ENCODE data around the gene HSPB8. TPM values are rescaled to one million over a fixed set of nuclear protein-coding genes. Genes with fewer than 3 reads are reported as not detected.
"Not testable (repeated sequence)": the region's sequence is repeated elsewhere in the genome, so short reads cannot be mapped to it uniquely, and the experiment has no call there.

Gene HSPB8
- polyA plus RNA-seq, 1 donor = 269 TPM

GRCh38 chr12:119206348-119207062 is 27.8 kb downstream of the HSPB8 start:
- DNase-seq (ENCODE audit: low read depth) = no peak

GRCh38 chr12:119207063-119207560 is 28.4 kb downstream of the HSPB8 start:
- DNase-seq (ENCODE audit: low read depth) = no peak

- DNase-seq (ENCODE audit: low read depth) = no peak
Measured at GRCh38 chr12:119208626-119209061, 29.9 kb downstream of the HSPB8 start.

- DNase-seq (ENCODE audit: low read depth) = no peak
Measured at GRCh38 chr12:119211884-119212283, 33.2 kb downstream of the HSPB8 start.

GRCh38 chr12:119216084-119216483 is 37.4 kb downstream of the HSPB8 start:
- DNase-seq (ENCODE audit: low read depth) = no peak

GRCh38 chr12:119218875-119219274 is 40.1 kb downstream of the HSPB8 start:
- not testable (repeated sequence) for DNase-seq (ENCODE audit: low read depth)

- no peak for DNase-seq (ENCODE audit: low read depth)
Measured at GRCh38 chr12:119222222-119222951, 43.7 kb downstream of the HSPB8 start.

GRCh38 chr12:119225454-119225853 is 46.7 kb downstream of the HSPB8 start:
- no peak for DNase-seq (ENCODE audit: low read depth)

- DNase-seq (ENCODE audit: low read depth) = no peak
Measured at GRCh38 chr12:119227292-119227691, 48.6 kb downstream of the HSPB8 start.

- no peak for DNase-seq (ENCODE audit: low read depth)
Measured at GRCh38 chr12:119229205-119229604, 50.5 kb downstream of the HSPB8 start.

GRCh38 chr12:119229837-119230236 is 51.1 kb downstream of the HSPB8 start:
- no peak for DNase-seq (ENCODE audit: low read depth)

- DNase-seq (ENCODE audit: low read depth) = no peak
Measured at GRCh38 chr12:119230807-119231206, 52.1 kb downstream of the HSPB8 start.

GRCh38 chr12:119231774-119232173 is 53.0 kb downstream of the HSPB8 start:
- DNase-seq (ENCODE audit: low read depth) = no peak

GRCh38 chr12:119235197-119235751 is 56.5 kb downstream of the HSPB8 start:
- no peak for DNase-seq (ENCODE audit: low read depth)

GRCh38 chr12:119236372-119236771 is 57.6 kb downstream of the HSPB8 start:
- DNase-seq (ENCODE audit: low read depth) = no peak

- no peak for DNase-seq (ENCODE audit: low read depth)
Measured at GRCh38 chr12:119239040-119239439, 60.3 kb downstream of the HSPB8 start.

- no peak for DNase-seq (ENCODE audit: low read depth)
Measured at GRCh38 chr12:119241049-119241448, 62.3 kb downstream of the HSPB8 start.

GRCh38 chr12:119241580-119242169 is 62.9 kb downstream of the HSPB8 start:
- no peak for DNase-seq (ENCODE audit: low read depth)

All from forelimb muscle (tissue), 1 donor.